Measurements from ENCODE around the gene RADIL.

Gene RADIL

GRCh38 chr7:4754433-4755010 is 129.0 kb downstream of the RADIL start:
- no peak for DNase-seq (ENCODE audit: low read depth)

GRCh38 chr7:4753598-4754432 is 129.7 kb downstream of the RADIL start:
- DNase-seq (ENCODE audit: low read depth), result peak; percentile 83

- no peak for DNase-seq (ENCODE audit: low read depth)
Observed at GRCh38 chr7:4751398-4751947, 132.0 kb downstream of the RADIL start.

GRCh38 chr7:4749798-4750197 is 133.7 kb downstream of the RADIL start:
- no peak for DNase-seq (ENCODE audit: low read depth)

- DNase-seq (ENCODE audit: low read depth), result no peak
Observed at GRCh38 chr7:4749363-4749762, 134.2 kb downstream of the RADIL start.
